ENCODE results near the gene SMU1.

The SMU1 gene

DNA sequence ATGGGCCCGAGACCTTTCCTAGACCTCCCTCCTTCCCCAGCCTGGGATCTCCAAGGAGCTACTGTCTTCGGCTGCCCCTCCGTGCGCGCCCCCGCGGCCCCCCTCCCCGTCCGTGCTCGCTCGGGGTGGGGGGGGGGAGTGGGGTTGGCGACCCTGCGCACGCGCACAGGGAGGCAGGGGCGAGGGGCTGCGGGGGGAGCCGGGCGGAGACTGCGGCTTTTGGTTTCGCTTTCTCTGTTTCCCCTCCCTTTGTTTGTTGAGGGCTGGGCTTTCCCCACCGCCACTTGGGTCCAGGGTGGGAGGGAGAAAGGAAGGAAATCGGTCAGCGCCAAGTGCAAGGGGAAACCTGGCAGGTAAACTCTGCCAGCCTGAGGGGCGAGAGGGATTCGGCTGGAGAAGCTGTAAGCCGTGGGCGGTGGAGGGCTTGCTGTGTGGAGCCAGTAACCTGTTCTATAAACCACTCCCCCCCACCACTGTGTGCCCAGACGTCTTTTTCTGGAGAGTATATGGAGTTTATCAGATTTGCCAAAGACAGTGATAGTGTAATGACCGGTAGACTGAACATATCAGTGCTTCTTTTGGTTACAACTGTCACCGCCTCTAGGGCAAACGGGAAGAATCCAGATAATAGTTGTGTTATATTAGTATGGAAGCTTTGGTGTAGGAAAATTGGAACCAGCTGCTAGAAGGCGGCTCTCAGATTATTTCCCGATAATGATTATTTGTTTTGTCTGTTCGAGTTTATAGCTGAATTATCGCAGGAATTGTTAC is 50.7 kb downstream of the SMU1 start (continued):
- TF ChIP-seq, protein P1, sequence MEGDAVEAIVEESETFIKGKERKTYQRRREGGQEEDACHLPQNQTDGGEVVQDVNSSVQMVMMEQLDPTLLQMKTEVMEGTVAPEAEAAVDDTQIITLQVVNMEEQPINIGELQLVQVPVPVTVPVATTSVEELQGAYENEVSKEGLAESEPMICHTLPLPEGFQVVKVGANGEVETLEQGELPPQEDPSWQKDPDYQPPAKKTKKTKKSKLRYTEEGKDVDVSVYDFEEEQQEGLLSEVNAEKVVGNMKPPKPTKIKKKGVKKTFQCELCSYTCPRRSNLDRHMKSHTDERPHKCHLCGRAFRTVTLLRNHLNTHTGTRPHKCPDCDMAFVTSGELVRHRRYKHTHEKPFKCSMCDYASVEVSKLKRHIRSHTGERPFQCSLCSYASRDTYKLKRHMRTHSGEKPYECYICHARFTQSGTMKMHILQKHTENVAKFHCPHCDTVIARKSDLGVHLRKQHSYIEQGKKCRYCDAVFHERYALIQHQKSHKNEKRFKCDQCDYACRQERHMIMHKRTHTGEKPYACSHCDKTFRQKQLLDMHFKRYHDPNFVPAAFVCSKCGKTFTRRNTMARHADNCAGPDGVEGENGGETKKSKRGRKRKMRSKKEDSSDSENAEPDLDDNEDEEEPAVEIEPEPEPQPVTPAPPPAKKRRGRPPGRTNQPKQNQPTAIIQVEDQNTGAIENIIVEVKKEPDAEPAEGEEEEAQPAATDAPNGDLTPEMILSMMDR (tag by site-specific recombination; IDR thresholded peaks at IDR 0.05) = no peak; the same call in 1 of the 2 replicates
- no peak for TF ChIP-seq ZNF529 (tag by site-specific recombination; IDR thresholded peaks at IDR 0.05; ENCODE audit: insufficient replicate concordance)
- no peak for TF ChIP-seq MZF1 (tag by site-specific recombination; IDR thresholded peaks at IDR 0.05; ENCODE audit: borderline replicate concordance)
- TF ChIP-seq ZNF2 (tag by site-specific recombination; IDR thresholded peaks at IDR 0.05) = 0 out of 2 replicates have a peak, but pooled peaks have one; percentile 4
- TF ChIP-seq ZNF707 (tag by site-specific recombination; IDR thresholded peaks at IDR 0.05) = no peak
- TF ChIP-seq ZNF398 (tag by site-specific recombination; IDR thresholded peaks at IDR 0.05) = peak; percentile 44
- TF ChIP-seq GLIS1 (tag by site-specific recombination; IDR thresholded peaks at IDR 0.05) = 0 out of 2 replicates have a peak, but pooled peaks have one; percentile 3
- TF ChIP-seq KLF17 (tag by site-specific recombination; IDR thresholded peaks at IDR 0.05) = 0 out of 2 replicates have a peak, but pooled peaks have one; percentile 8

GRCh38 chr9:33024966-33025571 is 51.4 kb downstream of the SMU1 start, which contains the start of gene DNAJA1:
Gene DNAJA1, plus strand, starts transcription at chr9:33025273. Its CDS starts 1,212 bp downstream, at chr9:33026485.
- CTCF ChIA-PET = interaction anchor here (0.7 to 0.8 kb wide), 3 partner anchors 441 to 453 kb away, joined by 3 to 4 read pairs (median 3); no protein-coding TSS in a partner anchor
- Histone ChIP-seq H3K36me3 (ENCODE audit: control insufficient read depth in 2 of 2, insufficient read depth in 1 of 2, low read length in 2 of 2) (peaks cover 4 to 57% of the 10 kb centered on the region in 2 experiments), H3K4me1 (ENCODE audit: control insufficient read depth, insufficient read depth, low read length) (no peaks in the 10 kb centered on the region; the same call in 1 of the 2 replicates)
- TF ChIP-seq ZNF423 (tag by site-specific recombination; IDR thresholded peaks at IDR 0.05) = no peak
- TF ChIP-seq ZNF426 (tag by site-specific recombination; IDR thresholded peaks at IDR 0.05) = no peak
- TF ChIP-seq ZBTB11 (tag by site-specific recombination; conservative IDR thresholded peaks at IDR 0.05; ENCODE audit: low read depth) = peak; percentile 79
- TF ChIP-seq ZNF239 (tag by site-specific recombination; IDR thresholded peaks at IDR 0.05) = no peak
- TF ChIP-seq KLF8 (tag by site-specific recombination; IDR thresholded peaks at IDR 0.05) = peak; percentile 56; the same call in 1 of the 2 replicates
- no peak for TF ChIP-seq ZFP37 (tag by site-specific recombination; IDR thresholded peaks at IDR 0.05)
- TF ChIP-seq YY2 (tag by site-specific recombination; IDR thresholded peaks at IDR 0.05) = no peak
- TF ChIP-seq SP2 (tag by site-specific recombination; IDR thresholded peaks at IDR 0.05) = peak; percentile 81
- peak; percentile 47; the same call in 1 of the 2 replicates for TF ChIP-seq IKZF3 (tag by site-specific recombination; IDR thresholded peaks at IDR 0.05)
- TF ChIP-seq KLF10 (tag by site-specific recombination; IDR thresholded peaks at IDR 0.05) = no peak; the same call in 1 of the 2 replicates
- TF ChIP-seq ZNF707 (tag by site-specific recombination; IDR thresholded peaks at IDR 0.05) = no peak
- no peak for TF ChIP-seq ZNF146 (tag by site-specific recombination; IDR thresholded peaks at IDR 0.05)
- peak; percentile 73 for TF ChIP-seq KLF1 (tag by site-specific recombination; IDR thresholded peaks at IDR 0.05)
- TF ChIP-seq ZNF747 (tag by site-specific recombination; IDR thresholded peaks at IDR 0.05) = no peak
- TF ChIP-seq, protein P2, sequence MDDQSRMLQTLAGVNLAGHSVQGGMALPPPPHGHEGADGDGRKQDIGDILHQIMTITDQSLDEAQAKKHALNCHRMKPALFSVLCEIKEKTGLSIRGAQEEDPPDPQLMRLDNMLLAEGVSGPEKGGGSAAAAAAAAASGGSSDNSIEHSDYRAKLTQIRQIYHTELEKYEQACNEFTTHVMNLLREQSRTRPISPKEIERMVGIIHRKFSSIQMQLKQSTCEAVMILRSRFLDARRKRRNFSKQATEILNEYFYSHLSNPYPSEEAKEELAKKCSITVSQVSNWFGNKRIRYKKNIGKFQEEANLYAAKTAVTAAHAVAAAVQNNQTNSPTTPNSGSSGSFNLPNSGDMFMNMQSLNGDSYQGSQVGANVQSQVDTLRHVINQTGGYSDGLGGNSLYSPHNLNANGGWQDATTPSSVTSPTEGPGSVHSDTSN (CRISPR knock-in tag; IDR thresholded peaks at IDR 0.05) = peak; percentile 80
- TF ChIP-seq SALL2 (tag by site-specific recombination; IDR thresholded peaks at IDR 0.05; ENCODE audit: borderline replicate concordance) = no peak

More at GRCh38 chr9:33024966-33025571, 51.4 kb downstream of the SMU1 start, which contains the start of gene DNAJA1:
- Histone ChIP-seq H3K4me3 (ENCODE audit: low read depth, low read length) (peak within 1 kb of the TSS; percentile 77), H3K27ac (ENCODE audit: extremely low read depth, low read depth, low read length) (peak within 1 kb of the TSS; percentile 94), H3K9me3 (ENCODE audit: control insufficient read depth, insufficient read depth, low read depth, low read length) (no peaks in the 10 kb centered on the region)
- POLR2A ChIA-PET = interaction anchor here (0.6 to 6.1 kb wide), 43 partner anchors 9 to 1613 kb away, joined by 3 to 95 read pairs (median 7); partner anchors contain the start of genes ACO1, APTX, B4GALT1 and BAG1
